CD4-positive, alpha-beta T cell treated with Interleukin-1 beta for 1 hour (primary cell): ENCODE results near the gene KLF16.

Experiments
- DNase-seq, 2 donors: peaks; one replicate each; pipeline ENCODE4 v3.0.0-alpha.2; 2020 to 2022

The KLF16 gene

DNA sequence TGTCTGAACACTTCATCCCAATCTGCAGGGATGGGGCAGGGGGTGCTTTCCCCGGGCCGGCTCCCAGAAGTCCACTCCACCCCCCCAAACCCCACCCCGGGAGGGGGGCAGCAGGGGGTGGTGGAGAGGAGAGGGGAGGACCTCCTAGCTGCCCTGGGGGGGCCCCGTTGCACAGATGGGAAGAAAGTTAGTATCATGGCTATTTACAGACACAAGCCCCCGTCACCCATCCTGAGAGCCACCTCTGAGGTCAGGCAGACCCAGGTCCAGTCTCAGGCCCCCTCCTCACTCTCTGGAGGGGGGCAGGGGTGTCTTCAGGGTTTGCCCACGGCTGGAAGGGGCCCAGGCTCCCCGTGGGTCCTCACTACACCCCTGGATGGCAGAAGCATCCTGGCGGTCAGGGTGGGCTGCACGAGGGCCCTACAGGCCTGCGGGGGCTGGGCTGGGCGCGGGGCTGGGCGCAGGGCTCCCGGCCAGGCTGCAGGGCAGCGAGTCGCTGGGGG, 9.3 kb downstream of the KLF16 start:
- DNase-seq = no peak

GRCh38 chr19:1853295-1854038, 9.9 kb downstream of the KLF16 start:
- DNase-seq = peak; percentile 84 to 85

DNA sequence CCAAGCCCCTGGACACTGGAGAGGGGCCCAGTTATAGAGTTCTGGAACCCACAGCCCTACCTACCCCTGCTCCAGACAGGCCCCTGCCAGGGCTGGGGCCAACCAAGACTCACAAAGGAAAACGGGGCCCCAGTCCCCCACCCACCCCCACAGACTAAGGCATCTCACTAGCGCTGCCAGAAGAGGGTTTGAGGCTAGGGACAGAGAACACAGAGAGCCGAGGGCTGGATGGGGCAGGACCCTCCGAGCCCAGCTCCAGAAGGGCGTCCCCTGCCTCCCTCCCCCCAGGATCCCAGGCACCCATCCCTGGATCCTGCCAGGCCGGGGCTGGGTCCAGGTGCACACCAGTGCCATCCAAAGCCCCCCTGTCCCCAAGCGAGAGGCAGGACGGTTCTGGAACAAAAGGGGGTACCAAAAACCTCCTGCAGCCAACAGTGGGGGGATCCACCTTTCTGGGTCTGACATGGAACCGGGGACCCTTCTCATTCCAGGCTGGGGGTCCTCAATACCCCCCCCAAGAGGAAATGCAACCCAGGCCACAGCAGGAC, 10.7 kb downstream of the KLF16 start:
- DNase-seq = no peak

- DNase-seq = peak; percentile 67 to 80
Observed at GRCh38 chr19:1851654-1852580, 11.5 kb downstream of the KLF16 start.

DNA sequence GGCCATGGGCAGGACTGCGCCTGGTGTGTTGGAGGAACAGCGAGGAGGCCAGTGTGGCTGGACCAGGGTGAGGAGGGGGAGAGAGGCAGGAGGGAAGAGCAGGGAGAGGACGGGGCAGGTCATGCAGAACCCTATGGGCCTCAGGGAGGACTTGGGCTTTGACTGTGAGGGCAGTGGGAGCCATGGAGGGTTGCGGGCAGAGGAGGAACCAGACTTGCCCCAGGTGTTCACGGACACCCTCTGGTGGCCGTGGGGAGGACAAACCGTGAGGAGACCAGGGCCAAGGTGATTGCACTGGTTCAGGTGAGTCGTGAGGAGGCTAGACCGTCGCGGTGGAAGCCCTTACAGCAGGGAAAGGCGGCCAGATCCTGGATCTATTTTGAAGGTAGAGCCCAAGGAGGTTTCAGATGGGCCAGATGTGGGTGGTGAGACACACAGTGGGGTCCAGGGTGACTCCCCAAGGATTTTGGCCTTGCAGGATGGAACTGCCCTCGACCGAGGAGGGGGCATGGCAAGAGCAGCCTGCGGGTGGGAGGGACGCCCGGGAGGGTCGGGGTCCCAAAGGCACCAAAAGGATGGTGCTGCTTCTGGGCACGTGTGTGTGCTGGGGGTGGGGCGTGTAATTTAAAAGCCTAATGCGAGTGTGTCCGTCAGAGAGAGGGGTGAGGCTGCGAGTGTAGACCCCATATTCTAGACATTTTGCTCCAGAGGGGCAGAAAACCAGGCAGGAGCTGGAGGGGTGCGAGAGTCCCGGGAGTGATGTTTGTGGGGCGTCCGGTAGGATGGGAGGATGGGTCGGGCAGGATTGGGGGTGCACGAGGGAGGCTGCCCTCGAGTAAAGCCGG, 12.3 kb downstream of the KLF16 start:
- peak in 1 of 2 donors; percentile 27 for DNase-seq

DNA sequence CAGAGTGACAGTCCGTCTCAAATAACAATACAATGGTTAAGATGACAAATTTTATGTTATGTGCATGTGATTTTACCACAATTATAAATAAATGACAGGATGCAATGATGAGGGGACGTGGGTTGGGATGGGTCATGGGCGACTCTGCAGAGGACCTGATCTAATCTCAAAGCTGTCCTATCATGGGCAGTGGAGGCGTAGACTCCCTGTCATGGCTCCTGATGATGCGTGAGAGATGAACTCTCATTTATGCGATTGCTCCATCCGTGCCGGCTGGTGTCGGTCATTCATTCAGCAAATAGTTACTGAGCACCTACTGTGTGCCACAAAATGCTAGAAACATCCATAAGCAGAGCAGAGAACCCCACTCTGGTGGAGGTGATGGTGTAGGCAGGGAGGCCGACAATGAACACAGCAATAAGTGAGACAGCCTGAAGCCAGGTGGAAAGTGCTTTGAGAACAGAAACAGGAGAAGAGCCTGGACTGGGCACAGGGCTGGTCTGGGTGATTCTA, 13.4 kb downstream of the KLF16 start:
- DNase-seq = no peak

DNA sequence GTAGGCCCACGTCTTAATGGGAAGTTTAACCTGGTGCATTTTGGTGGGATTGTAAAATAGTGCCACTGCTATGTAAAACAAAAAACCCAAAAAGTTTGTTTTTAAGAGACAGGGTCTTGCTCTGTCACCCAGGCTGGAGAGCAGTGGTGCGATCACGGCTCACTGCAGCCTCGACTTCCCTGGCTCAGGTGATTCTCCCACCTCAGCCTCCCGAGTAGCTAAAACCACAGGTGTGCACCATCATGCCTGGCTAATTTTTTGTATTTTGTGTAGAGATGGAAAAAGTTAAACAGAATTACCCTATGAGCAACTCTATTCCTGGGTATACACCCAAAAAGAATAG, 14.3 kb downstream of the KLF16 start:
- DNase-seq = no peak

- DNase-seq = peak; percentile 95 to 99
Observed at GRCh38 chr19:1848399-1849131, 14.8 kb downstream of the KLF16 start, which contains the start of gene REXO1. Gene REXO1 (minus strand): TSS chr19:1848483. CDS start chr19:1848358, 125 bp downstream.

GRCh38 chr19:1847684-1848398, 15.5 kb downstream of the KLF16 start:
- no peak for DNase-seq

GRCh38 chr19:1847348-1847683, 16.1 kb downstream of the KLF16 start:
- no peak for DNase-seq

DNA sequence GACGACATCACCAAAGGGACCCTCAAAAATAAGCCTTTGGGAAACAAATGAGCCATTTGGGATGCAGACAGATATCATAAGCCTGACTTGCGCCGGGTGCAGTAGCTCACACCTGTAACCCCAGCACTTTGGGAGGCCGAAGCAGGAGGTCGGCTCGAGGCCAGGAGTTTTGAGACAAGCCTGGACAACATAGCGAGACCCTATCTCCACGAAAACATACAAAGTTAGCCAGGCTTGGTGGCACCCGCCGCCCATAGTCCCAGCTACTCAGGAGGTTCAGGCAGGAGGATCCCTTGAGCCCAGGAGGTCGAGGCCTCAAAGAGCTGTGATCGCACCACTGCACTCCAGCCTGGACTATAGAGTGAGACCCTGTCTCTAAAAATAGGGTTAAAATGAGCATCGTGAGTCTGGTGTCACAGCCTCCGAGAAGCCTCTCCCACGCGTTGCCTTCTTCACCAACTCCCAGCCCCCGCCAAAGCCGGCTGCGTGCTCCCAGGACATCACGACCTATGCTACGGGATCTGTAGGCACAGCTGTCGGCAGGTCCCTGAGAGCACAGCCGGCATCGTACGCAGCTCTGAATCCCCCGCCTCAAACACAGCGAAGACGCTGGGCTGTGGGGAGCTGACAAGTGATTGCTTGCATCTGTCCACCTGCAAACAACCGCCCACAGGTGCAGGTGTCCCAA, 16.7 kb downstream of the KLF16 start:
- no peak for DNase-seq

GRCh38 chr19:1845642-1846041, 17.7 kb downstream of the KLF16 start:
- no peak for DNase-seq

DNA sequence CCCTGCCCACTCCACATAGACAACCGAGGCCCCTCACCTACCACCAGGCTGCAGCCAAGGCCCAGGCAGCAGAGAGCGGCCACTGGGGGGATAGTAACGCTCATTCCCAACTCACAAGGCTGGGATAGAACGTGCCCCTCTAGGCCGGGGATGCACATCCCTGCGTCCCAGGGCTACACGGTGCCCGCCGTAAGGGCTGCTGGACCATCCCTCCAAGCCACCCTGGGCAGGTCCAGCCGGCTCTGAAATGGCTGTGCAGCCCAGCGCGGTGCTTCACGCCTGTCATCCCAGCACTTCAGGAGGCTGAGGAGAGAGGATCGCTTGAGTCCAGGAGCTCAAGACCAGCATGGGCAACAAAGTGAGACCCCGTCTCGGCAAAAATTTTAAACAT, 18.3 kb downstream of the KLF16 start:
- no peak for DNase-seq

DNA sequence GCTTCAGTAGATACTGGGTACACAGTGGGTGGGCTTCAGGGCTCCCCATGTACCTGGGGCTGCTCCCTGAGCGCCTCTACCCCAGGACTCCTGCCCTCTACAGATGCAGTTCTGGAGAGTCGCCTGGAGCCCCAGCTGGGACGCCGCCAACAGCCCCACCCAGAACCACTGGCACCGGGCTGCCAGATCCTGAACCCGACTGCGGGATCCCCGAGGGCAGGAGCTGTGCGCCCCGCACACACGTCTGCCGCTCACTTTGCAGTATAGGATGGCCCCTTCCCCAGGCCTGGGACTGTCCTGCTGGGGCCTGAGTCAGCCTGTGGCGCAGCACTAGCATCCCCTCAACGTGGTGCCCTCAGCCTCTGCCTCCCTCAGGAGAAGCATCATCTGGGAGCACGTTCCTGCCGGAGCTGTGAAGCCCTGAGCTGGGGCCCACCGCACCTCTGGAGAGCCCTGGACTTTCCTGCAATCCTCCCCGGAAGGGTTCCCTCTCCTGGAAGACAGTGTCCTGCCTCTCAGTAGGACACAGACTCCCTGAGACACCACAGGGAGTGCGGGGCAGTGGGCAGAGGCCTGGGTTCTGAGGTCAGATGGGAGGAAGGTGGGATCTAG, 18.8 kb downstream of the KLF16 start:
- no peak for DNase-seq

- no peak for DNase-seq
Observed at GRCh38 chr19:1843646-1844394, 19.6 kb downstream of the KLF16 start.

GRCh38 chr19:1843116-1843515, 20.3 kb downstream of the KLF16 start:
- DNase-seq = no peak

- no peak for DNase-seq
Observed at GRCh38 chr19:1841209-1841924, 22.0 kb downstream of the KLF16 start.

DNA sequence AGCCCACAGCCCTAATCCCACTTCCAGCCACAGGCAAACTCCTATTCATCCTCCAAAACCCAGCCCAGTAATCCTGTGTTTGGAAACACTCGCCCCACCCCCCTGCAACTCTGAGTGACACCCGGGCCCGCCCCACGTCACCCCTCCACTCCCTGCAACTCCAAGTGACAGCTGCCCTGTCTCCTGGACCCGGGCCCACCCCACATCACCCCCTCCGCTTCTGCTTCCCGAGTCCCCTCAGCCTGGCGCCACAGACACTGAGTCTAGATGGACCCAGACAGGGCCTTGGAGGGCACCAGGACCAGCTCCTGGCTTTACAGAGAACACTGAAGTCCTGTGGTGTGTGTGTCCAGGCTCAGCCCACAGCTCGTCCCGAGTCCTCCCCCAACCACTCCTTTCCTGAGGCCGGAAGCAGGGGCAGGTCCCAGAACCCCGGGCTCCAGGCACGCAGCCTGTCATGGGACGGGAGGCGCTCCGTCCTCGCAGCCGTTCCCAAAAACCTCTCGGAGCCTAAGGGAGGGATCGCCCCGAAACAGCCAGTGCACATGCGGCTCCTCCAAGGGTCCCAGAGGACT, 22.8 kb downstream of the KLF16 start:
- no peak for DNase-seq
